Keratinocyte (primary cell): Measurements from ENCODE around the gene CMSS1.

Source experiments
- CTCF ChIP-seq, 3 experiments: IDR thresholded peaks in 1 of 3; conservative IDR thresholded peaks in 1 of 3; optimal IDR thresholded peaks in 1 of 3; 2 replicates in 2 of 3; 3 replicates in 1 of 3; pipeline versions ENCODE3 to v1.5.1; 2011; ENCODE audit warnings: low read length in 3 of 3, mild to moderate bottlenecking in 3 of 3, moderate library complexity in 2 of 3, control low read depth in 1 of 3, inconsistent platforms in 1 of 3; ENCODE audit not compliant: insufficient read depth in 2 of 3; ENCODE audit errors: extremely low read depth in 1 of 3
- EZH2 ChIP-seq: IDR thresholded peaks from one replicate; pipeline ENCODE4 v1.6.1; 2012; ENCODE audit warnings: inconsistent platforms, mild to moderate bottlenecking, low read length, moderate library complexity

GRCh38 chr3:99871231-99872045 lies 53.8 kb downstream of the CMSS1 start:
- no peak for TF ChIP-seq CTCF (optimal IDR thresholded peaks at IDR 0.05 in 1 of 3, IDR thresholded peaks at IDR 0.05 in 1 of 3, conservative IDR thresholded peaks at IDR 0.05 in 1 of 3; ENCODE audit: extremely low read depth in 1 of 3, insufficient read depth in 2 of 3, low read length in 3 of 3)
- no peak for TF ChIP-seq EZH2
